HepG2 (cell line): Measurements from ENCODE around the gene MEF2D. TPM values are rescaled to one million over a fixed set of nuclear protein-coding genes. Genes with fewer than 3 reads are reported as not detected.

ENCODE experiments used
- ATF7-NPFF ChIP-seq: sonication (generic); formaldehyde crosslinking; IDR thresholded peaks from 2 replicates; pipeline ENCODE4 v1.8.1; 2023; ENCODE audit warnings: mild to moderate bottlenecking, low read depth, missing genetic modification reagents, moderate library complexity
- CREB3 ChIP-seq: sonication (generic); formaldehyde crosslinking; IDR thresholded peaks from 2 replicates; pipeline ENCODE4 v1.5.0; 2020; ENCODE audit warnings: missing genetic modification reagents
- GATAD2A ChIP-seq: IDR thresholded peaks from 2 replicates; pipeline ENCODE4 v1.6.1; 2016
- KMT2A ChIP-seq: sonication (generic); formaldehyde crosslinking; IDR thresholded peaks from 2 replicates; pipeline ENCODE4 v1.4.0; 2020; ENCODE audit warnings: missing genetic modification reagents
- MAFK ChIP-seq, 2 experiments: IDR thresholded peaks in 1 of 2; conservative IDR thresholded peaks in 1 of 2; 2 replicates each; pipeline ENCODE4 v1.6.1; 2011; ENCODE audit warnings: improper control_type of control experiment in 2 of 2, low read length in 2 of 2
- RAD51 ChIP-seq: fragments of 450-650 bp; IDR thresholded peaks from 2 replicates; pipeline ENCODE4 v1.6.1; 2016; ENCODE audit warnings: borderline replicate concordance
- RBAK ChIP-seq: sonication (generic); formaldehyde crosslinking; IDR thresholded peaks from 2 replicates; pipeline ENCODE4 v1.5.1; 2020; ENCODE audit warnings: mild to moderate bottlenecking, missing genetic modification reagents
- SMAD1 ChIP-seq: sonication (generic); formaldehyde crosslinking; IDR thresholded peaks from 2 replicates; pipeline ENCODE4 v1.4.0; 2020; ENCODE audit warnings: missing genetic modification reagents, low read depth, mild to moderate bottlenecking, borderline replicate concordance
- SOX5 ChIP-seq: IDR thresholded peaks from 2 replicates; pipeline ENCODE4 v1.6.1; 2016; ENCODE audit warnings: borderline replicate concordance
- SPEN ChIP-seq: sonication (generic); formaldehyde crosslinking; IDR thresholded peaks from 2 replicates; pipeline ENCODE4 v1.5.1; 2020; ENCODE audit warnings: low read depth, mild to moderate bottlenecking, missing genetic modification reagents
- UBTF ChIP-seq: sonication (generic); formaldehyde crosslinking; IDR thresholded peaks from 2 replicates; pipeline ENCODE4 v1.4.0; 2020; ENCODE audit warnings: mild to moderate bottlenecking, missing genetic modification reagents
- ZBTB7A ChIP-seq: sonication (generic); formaldehyde crosslinking; IDR thresholded peaks from 2 replicates; pipeline ENCODE4 v1.8.0; 2022; ENCODE audit warnings: mild to moderate bottlenecking, missing genetic modification reagents
- ZFP36L2 ChIP-seq: sonication (generic); formaldehyde crosslinking; IDR thresholded peaks from 2 replicates; pipeline ENCODE4 v1.4.0; 2020; ENCODE audit warnings: missing genetic modification reagents
- ZNF280D ChIP-seq: sonication (generic); formaldehyde crosslinking; IDR thresholded peaks from 2 replicates; pipeline ENCODE4 v1.5.1; 2020; ENCODE audit warnings: mild to moderate bottlenecking, missing genetic modification reagents
- ZNF501 ChIP-seq: sonication (generic); formaldehyde crosslinking; IDR thresholded peaks from 2 replicates; pipeline ENCODE4 v1.5.1; 2020; ENCODE audit warnings: mild to moderate bottlenecking, moderate library complexity, missing genetic modification reagents
- ZNF687 ChIP-seq: sonication (generic); formaldehyde crosslinking; IDR thresholded peaks from 2 replicates; pipeline ENCODE4 v1.5.1; 2020; ENCODE audit warnings: mild to moderate bottlenecking, missing genetic modification reagents, moderate library complexity
- ZNF761 ChIP-seq: sonication (generic); formaldehyde crosslinking; conservative IDR thresholded peaks from 2 replicates; pipeline ENCODE4 v1.4.0; 2020; ENCODE audit warnings: mild to moderate bottlenecking, missing genetic modification reagents
- ZNF878 ChIP-seq: sonication (generic); formaldehyde crosslinking; IDR thresholded peaks from 2 replicates; pipeline ENCODE4 v1.8.1; 2023; ENCODE audit warnings: mild to moderate bottlenecking, missing genetic modification reagents, moderate library complexity
- polyA plus RNA-seq, 8 experiments: library from polyadenylated mRNA; depleted of rRNA in 3 of 8; stranded (reverse) in 7 of 8; unstranded in 1 of 8; fragments of >200 nt; fragmentation: Illumina TruSeq in 4 of 8; extraction: Trizol in 4 of 8; gene quantifications; 2 replicates each; pipeline versions ENCODE4 v1.2.1 to v1.2.3, GENCODE V29; 2011 to 2016; ENCODE audit warnings: low read depth in 4 of 8, missing spikeins in 1 of 8, mixed read lengths in 1 of 8; ENCODE audit not compliant: insufficient read depth in 1 of 8
- total RNA-seq, 5 experiments: library from RNA; depleted of rRNA; stranded (reverse); fragments of >200 nt; fragmentation: Illumina TruSeq; extraction: Trizol; gene quantifications; 2 replicates each; pipeline ENCODE4 v1.2.3, GENCODE V29; 2016; ENCODE audit warnings: low read depth in 1 of 5

The MEF2D gene
- total and polyA plus RNA-seq, 2 of the 13 experiments (the other 11 are each of a cell fraction or from before 2014, with no cell fraction given): 1.6 to 3.9 TPM

GRCh38 chr1:156456625-156457465, 43.7 kb downstream of the MEF2D start (continued):
- TF ChIP-seq ATF7-NPFF (peak; percentile 56; the same call in 1 of the 2 replicates), ZNF280D (no peak), ZBTB7A (CRISPR knock-in tag) (peak; percentile 29; the same call in 1 of the 2 replicates), SPEN (no peak; the same call in 1 of the 2 replicates), SMAD1 (CRISPR knock-in tag) (no peak), ZFP36L2 (CRISPR knock-in tag) (no peak), ZNF761 (peak; percentile 88; the same call in 1 of the 2 replicates), RBAK (no peak; the same call in 1 of the 2 replicates), CREB3 (CRISPR knock-in tag) (0 out of 2 replicates have a peak, but pooled peaks have one; percentile 69), SOX5 (CRISPR knock-in tag) (peak; percentile 55; the same call in 1 of the 2 replicates), GATAD2A (CRISPR knock-in tag) (no peak), ZNF687 (peak; percentile 97), UBTF (CRISPR knock-in tag) (peak; percentile 44; the same call in 1 of the 2 replicates), ZNF501 (CRISPR knock-in tag) (peak; percentile 75), KMT2A (CRISPR knock-in tag) (no peak), MAFK (conservative IDR thresholded peaks at IDR 0.05 in 1 of 2, IDR thresholded peaks at IDR 0.05 in 1 of 2; ENCODE audit: low read length in 2 of 2) (no peak), ZNF878 (CRISPR knock-in tag) (no peak; the same call in none of the 2 replicates), RAD51 (peak; percentile 91)
